ENCODE measurements around the gene LYST.

- TF ChIP-seq CTCF (IDR thresholded peaks at IDR 0.05): no peak
- TF ChIP-seq POLR2A (IDR thresholded peaks at IDR 0.05): no peak
These were observed 143.8 kb downstream of the LYST start for GRCh38 chr1:235722858-235723257.
